Nucleus accumbens (tissue), 56 donors: Measurements from ENCODE around the gene PARP8.
A peak's percentile ranks its signal among the peaks of the same experiment; 100 is the strongest.

Source experiments
- DNase-seq, 56 donors: peaks; one replicate each; lab custom pipeline; 2025; lab: John Stamatoyannopoulos, UW

PARP8 gene

GRCh38 chr5:50725800-50726474, 59.5 kb downstream of the PARP8 start:
- no peak for DNase-seq

GRCh38 chr5:50726475-50727148, 60.2 kb downstream of the PARP8 start:
- no peak for DNase-seq

- no peak for DNase-seq
These were observed 60.7 kb downstream of the PARP8 start for GRCh38 chr5:50727149-50727496.

GRCh38 chr5:50727845-50728244, 61.4 kb downstream of the PARP8 start:
- no peak for DNase-seq

- no peak for DNase-seq
These were observed 63.9 kb downstream of the PARP8 start for GRCh38 chr5:50730336-50730735.

GRCh38 chr5:50730841-50731240, 64.4 kb downstream of the PARP8 start:
- DNase-seq: no peak

- DNase-seq: no peak
These were observed 67.3 kb downstream of the PARP8 start for GRCh38 chr5:50733741-50734140.

- no peak for DNase-seq
These were observed 72.4 kb downstream of the PARP8 start for GRCh38 chr5:50738864-50739263.

- DNase-seq: no peak
These were observed 74.4 kb downstream of the PARP8 start for GRCh38 chr5:50740832-50741231.

- DNase-seq: no peak
These were observed 78.3 kb downstream of the PARP8 start for GRCh38 chr5:50744776-50745175.

GRCh38 chr5:50745221-50745910, 78.9 kb downstream of the PARP8 start:
- no peak for DNase-seq

GRCh38 chr5:50749181-50749580, 82.7 kb downstream of the PARP8 start:
- no peak for DNase-seq

- no peak for DNase-seq
These were observed 83.4 kb downstream of the PARP8 start for GRCh38 chr5:50749873-50750272.

- DNase-seq: peak in 3 of 56 donors; percentile 0 to 8 (median 1)
These were observed 84.7 kb downstream of the PARP8 start for GRCh38 chr5:50751064-50751657.

- DNase-seq: no peak
These were observed 86.4 kb downstream of the PARP8 start for GRCh38 chr5:50752800-50753199.

- DNase-seq: no peak
These were observed 93.3 kb downstream of the PARP8 start for GRCh38 chr5:50759526-50760270.

- DNase-seq: no peak
These were observed 96.9 kb downstream of the PARP8 start for GRCh38 chr5:50763351-50763750.

- no peak for DNase-seq
These were observed 97.4 kb downstream of the PARP8 start for GRCh38 chr5:50763846-50764245.

GRCh38 chr5:50766042-50766441, 99.6 kb downstream of the PARP8 start:
- DNase-seq: no peak

- DNase-seq: no peak
These were observed 100.0 kb downstream of the PARP8 start for GRCh38 chr5:50766462-50766861.

GRCh38 chr5:50766967-50767366, 100.5 kb downstream of the PARP8 start:
- DNase-seq: no peak
